Lung (tissue), 12 donors: ENCODE results near the gene GLB1L2. TPM values are rescaled to one million over a fixed set of nuclear protein-coding genes. Genes with fewer than 3 reads are reported as not detected.

Experiments
- ATAC-seq: fragments of 200-7000 bp; cut with Tn5 transposase; one replicate; pipeline ENCODE4 v1.9.1; 2020; ENCODE audit warnings: moderate number of reproducible peaks; ENCODE audit not compliant: insufficient read depth, low FRiP score
- DNase-seq, 3 donors: peaks; one replicate each; pipeline ENCODE4 v3.0.0-alpha.2; 2013 to 2017
- H3K27ac ChIP-seq, 2 donors: one replicate each; pipeline ENCODE4 v1.5.1; 2013; ENCODE audit warnings: mild to moderate bottlenecking in 2 of 2, moderate library complexity in 2 of 2, control low read depth in 1 of 2, inconsistent platforms in 1 of 2, low read depth in 1 of 2, low read length in 1 of 2
- H3K27me3 ChIP-seq, 3 donors: one replicate each; pipeline ENCODE4 v1.5.1; 2013; ENCODE audit warnings: low read length in 2 of 3; ENCODE audit not compliant: control insufficient read depth in 3 of 3, insufficient read depth in 3 of 3
- H3K36me3 ChIP-seq, 4 donors: one replicate each; pipeline ENCODE4 v1.5.1; 2013; ENCODE audit warnings: low read length in 4 of 4, mild to moderate bottlenecking in 1 of 4, moderate library complexity in 1 of 4; ENCODE audit not compliant: control insufficient read depth in 4 of 4, insufficient read depth in 4 of 4
- H3K4me1 ChIP-seq, 5 donors: one replicate each; pipeline ENCODE4 v1.5.1; 2013; ENCODE audit warnings: low read length in 5 of 5, mild to moderate bottlenecking in 2 of 5, moderate library complexity in 1 of 5; ENCODE audit not compliant: control insufficient read depth in 5 of 5, insufficient read depth in 5 of 5
- H3K4me3 ChIP-seq: one replicate; pipeline ENCODE4 v1.5.1; 2013; ENCODE audit warnings: mild to moderate bottlenecking, control low read depth, moderate library complexity
- H3K9ac ChIP-seq, 2 donors: one replicate each; pipeline ENCODE4 v1.5.1; 2013; ENCODE audit warnings: low read length in 2 of 2, control low read depth in 1 of 2; ENCODE audit not compliant: insufficient read depth in 1 of 2
- H3K9me3 ChIP-seq, 4 donors: one replicate each; pipeline ENCODE4 v1.5.1; 2013; ENCODE audit warnings: low read length in 3 of 4, mild to moderate bottlenecking in 1 of 4, moderate library complexity in 1 of 4; ENCODE audit not compliant: control insufficient read depth in 4 of 4, insufficient read depth in 3 of 4
- CTCF ChIP-seq: IDR thresholded peaks from 2 replicates; pipeline ENCODE4 v1.5.1; 2012; ENCODE audit warnings: mild to moderate bottlenecking; ENCODE audit errors: control extremely low read depth, extremely low read depth
- WGBS, 2 donors: extraction: QIAGEN DNeasy Blood & Tissue Kit; methylation state at CpG; one replicate each; pipeline ENCODE4 v1.1.7; 2013; 5-methylcytosine and 5-hydroxymethylcytosine counted together
- polyA plus RNA-seq, 2 donors: library from polyadenylated mRNA; stranded (reverse); fragments of 200-250 nt; gene quantifications; one replicate each; pipeline ENCODE4 v1.2.1, GENCODE V29; 2013
- total RNA-seq, 2 donors: library from RNA; depleted of rRNA in 1 of 2; stranded (reverse); fragments of >200 nt in 1 of 2; gene quantifications; one replicate each; pipeline ENCODE4 v1.2.1, GENCODE V29; 2014 to 2021
- donor health status: control.
- donor health status: control.
- donor health status: Bipolar disorder and iron deficiency.
- donor health status: healthy.
- donor health status: DM: yes; HTN: yes; CAD: no.

The GLB1L2 gene
- total and polyA plus RNA-seq, 4 donors: 7.1 to 13.6 (median 9.3) TPM

- no peaks in the 10 kb centered on the region for H3K36me3 ChIP-seq
- H3K9ac ChIP-seq: no peak overlapping the region
- 62 to 71% methylated on average over 7 of the region's 7 CpGs for WGBS, 2 donors
- H3K27ac ChIP-seq: no peak overlapping the region
- peaks cover 0 to 7% (median 3%) of the 10 kb centered on the region in 5 donors for H3K4me1 ChIP-seq
- H3K27me3 ChIP-seq: peaks cover 0 to 33% (median 26%) of the 10 kb centered on the region in 3 donors
- no peak overlapping the region for H3K4me3 ChIP-seq
- H3K9me3 ChIP-seq: no peaks in the 10 kb centered on the region
- ATAC-seq (no peak), DNase-seq (no peak)
- no peak for TF ChIP-seq CTCF
Measured at GRCh38 chr11:134332782-134333181, 994 bp downstream of the GLB1L2 start.

GRCh38 chr11:134333312-134333711 lies 1.5 kb downstream of the GLB1L2 start:
- WGBS, 2 donors: 80 to 85% methylated on average over 7 of the region's 7 CpGs
- no peak for TF ChIP-seq CTCF
- H3K9ac ChIP-seq: no peak overlapping the region
- peaks cover 0 to 7% (median 3%) of the 10 kb centered on the region in 5 donors for H3K4me1 ChIP-seq
- no peak overlapping the region for H3K27ac ChIP-seq
- DNase-seq: no peak
- no peaks in the 10 kb centered on the region for H3K36me3 ChIP-seq
- H3K4me3 ChIP-seq: no peak overlapping the region
- ATAC-seq: no peak
- H3K9me3 ChIP-seq: no peaks in the 10 kb centered on the region
- peaks cover 0 to 33% (median 26%) of the 10 kb centered on the region in 3 donors for H3K27me3 ChIP-seq

- no peaks in the 10 kb centered on the region for H3K9me3 ChIP-seq
- no peak overlapping the region for H3K4me3 ChIP-seq
- H3K9ac ChIP-seq: no peak overlapping the region
- H3K27ac ChIP-seq: no peak overlapping the region
- ATAC-seq (no peak), DNase-seq (no peak)
- peaks cover 0 to 7% (median 3%) of the 10 kb centered on the region in 5 donors for H3K4me1 ChIP-seq
- 65 to 72% methylated on average over 3 of the region's 3 CpGs for WGBS, 2 donors
- no peaks in the 10 kb centered on the region for H3K36me3 ChIP-seq
- peaks cover 0 to 33% (median 26%) of the 10 kb centered on the region in 3 donors for H3K27me3 ChIP-seq
- TF ChIP-seq CTCF: no peak
Measured at GRCh38 chr11:134333946-134334345, 2.2 kb downstream of the GLB1L2 start.
